ENCODE data around the gene NEUROD4.
A peak's percentile ranks its signal among the peaks of the same experiment; 100 is the strongest.

NEUROD4 gene

DNA sequence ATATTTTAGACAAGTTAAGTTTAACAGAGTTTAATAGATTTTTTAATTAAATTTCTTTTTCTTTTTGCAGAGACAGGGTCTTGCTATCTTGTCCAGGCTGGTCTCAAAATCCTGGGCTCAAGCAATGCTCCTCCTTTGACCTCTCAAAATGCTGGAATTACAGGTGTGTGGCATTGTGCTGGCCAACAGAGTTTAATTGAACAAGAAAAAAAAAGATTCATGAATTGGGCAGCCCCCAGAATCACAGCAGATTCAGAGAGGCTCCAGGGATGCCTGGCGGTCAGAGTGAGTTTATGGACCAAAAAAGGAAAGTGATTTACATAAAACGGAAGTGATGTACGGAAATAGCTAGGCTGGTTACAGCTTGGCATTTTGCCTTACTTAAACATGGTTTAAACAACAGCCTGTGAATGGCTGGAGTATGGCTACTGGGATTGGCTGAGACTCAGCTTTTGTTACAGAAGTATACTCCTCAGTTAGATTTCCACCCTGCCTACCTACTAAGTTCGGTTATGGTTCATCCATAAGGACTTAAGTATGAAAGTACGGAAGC lies 20.7 kb upstream of the NEUROD4 start:
- no peak overlapping the region for H3K27ac ChIP-seq (ENCODE audit: low read length)
- no peak overlapping the region for H2AFZ ChIP-seq (ENCODE audit: low read depth, low read length)
- H3K36me3 ChIP-seq (replicated peaks; ENCODE audit: low read depth, low read length), result no peaks in the 10 kb centered on the region
- H3K27me3 ChIP-seq (ENCODE audit: low read depth, low read length), result no peaks in the 10 kb centered on the region
- no peak overlapping the region for H3K4me2 ChIP-seq (ENCODE audit: low read length)
- H4K20me1 ChIP-seq (ENCODE audit: insufficient read depth, low read length), result no peaks in the 10 kb centered on the region
- peaks cover 13% of the 10 kb centered on the region for H3K4me1 ChIP-seq (ENCODE audit: low read length)
- TF ChIP-seq EZH2phosphoT487 (IDR thresholded peaks at IDR 0.05; ENCODE audit: low read depth), result no peak
- H3K9ac ChIP-seq (ENCODE audit: low read length), result no peak overlapping the region
- H3K4me3 ChIP-seq (ENCODE audit: low read length), result no peak overlapping the region
- no peaks in the 10 kb centered on the region for H3K9me3 ChIP-seq (ENCODE audit: insufficient read depth, low read length)
- no peaks in the 10 kb centered on the region for H3K79me2 ChIP-seq (ENCODE audit: low read length)

DNA sequence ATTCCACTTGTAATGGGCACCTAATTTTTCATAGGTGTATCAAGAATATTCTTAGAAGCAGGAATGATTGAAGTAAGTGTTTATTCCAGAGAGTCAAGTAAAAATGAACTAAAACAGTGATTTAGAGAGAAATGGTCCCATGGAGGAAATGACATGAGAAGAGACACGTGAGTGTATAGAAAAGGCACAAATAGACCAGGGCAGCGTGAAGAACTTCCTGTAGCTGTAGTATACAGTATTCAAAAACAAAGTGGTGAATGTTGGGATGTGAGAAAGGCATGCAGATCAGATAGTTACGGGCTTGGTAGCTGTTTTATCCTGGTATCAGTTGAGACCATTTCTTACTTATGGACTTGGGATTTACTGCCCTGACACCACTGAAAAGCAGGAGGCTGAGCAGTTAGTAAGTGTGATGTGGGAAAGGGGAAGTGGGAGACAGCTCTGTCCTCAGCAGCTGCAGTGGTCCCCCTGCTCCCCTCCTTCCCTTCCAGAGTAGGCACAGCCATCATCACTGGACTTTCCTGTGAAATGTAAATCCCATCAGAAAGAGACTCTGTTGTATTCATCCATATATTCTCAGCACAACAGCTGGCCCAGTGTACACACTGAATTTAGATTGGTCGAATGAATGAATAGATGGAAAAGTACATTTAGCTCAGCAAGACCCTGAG lies 18.4 kb upstream of the NEUROD4 start:
- H3K9me3 ChIP-seq (ENCODE audit: insufficient read depth, low read length), result 0 out of 2 replicates have a peak, but pooled peaks cover 3% of the 10 kb centered on the region
- TF ChIP-seq, protein P1, sequence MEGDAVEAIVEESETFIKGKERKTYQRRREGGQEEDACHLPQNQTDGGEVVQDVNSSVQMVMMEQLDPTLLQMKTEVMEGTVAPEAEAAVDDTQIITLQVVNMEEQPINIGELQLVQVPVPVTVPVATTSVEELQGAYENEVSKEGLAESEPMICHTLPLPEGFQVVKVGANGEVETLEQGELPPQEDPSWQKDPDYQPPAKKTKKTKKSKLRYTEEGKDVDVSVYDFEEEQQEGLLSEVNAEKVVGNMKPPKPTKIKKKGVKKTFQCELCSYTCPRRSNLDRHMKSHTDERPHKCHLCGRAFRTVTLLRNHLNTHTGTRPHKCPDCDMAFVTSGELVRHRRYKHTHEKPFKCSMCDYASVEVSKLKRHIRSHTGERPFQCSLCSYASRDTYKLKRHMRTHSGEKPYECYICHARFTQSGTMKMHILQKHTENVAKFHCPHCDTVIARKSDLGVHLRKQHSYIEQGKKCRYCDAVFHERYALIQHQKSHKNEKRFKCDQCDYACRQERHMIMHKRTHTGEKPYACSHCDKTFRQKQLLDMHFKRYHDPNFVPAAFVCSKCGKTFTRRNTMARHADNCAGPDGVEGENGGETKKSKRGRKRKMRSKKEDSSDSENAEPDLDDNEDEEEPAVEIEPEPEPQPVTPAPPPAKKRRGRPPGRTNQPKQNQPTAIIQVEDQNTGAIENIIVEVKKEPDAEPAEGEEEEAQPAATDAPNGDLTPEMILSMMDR (IDR thresholded peaks at IDR 0.05; ENCODE audit: low read depth, low read length), result no peak
- no peak for TF ChIP-seq EZH2phosphoT487 (IDR thresholded peaks at IDR 0.05; ENCODE audit: low read depth)
- no peaks in the 10 kb centered on the region for H4K20me1 ChIP-seq (ENCODE audit: insufficient read depth, low read length)
- H3K4me1 ChIP-seq (ENCODE audit: low read length), result peaks cover 13% of the 10 kb centered on the region
- no peak overlapping the region for H3K27ac ChIP-seq (ENCODE audit: low read length)
- H3K4me2 ChIP-seq (ENCODE audit: low read length), result peak overlapping the region; percentile 14
- no peak overlapping the region for H3K4me3 ChIP-seq (ENCODE audit: low read length)
- no peaks in the 10 kb centered on the region for H3K27me3 ChIP-seq (ENCODE audit: low read depth, low read length)
- H3K36me3 ChIP-seq (replicated peaks; ENCODE audit: low read depth, low read length), result no peaks in the 10 kb centered on the region
- H3K9ac ChIP-seq (ENCODE audit: low read length), result no peak overlapping the region
- H2AFZ ChIP-seq (ENCODE audit: low read depth, low read length), result peak overlapping the region; percentile 55; the same call in 1 of the 2 replicates
- H3K79me2 ChIP-seq (ENCODE audit: low read length), result no peaks in the 10 kb centered on the region

DNA sequence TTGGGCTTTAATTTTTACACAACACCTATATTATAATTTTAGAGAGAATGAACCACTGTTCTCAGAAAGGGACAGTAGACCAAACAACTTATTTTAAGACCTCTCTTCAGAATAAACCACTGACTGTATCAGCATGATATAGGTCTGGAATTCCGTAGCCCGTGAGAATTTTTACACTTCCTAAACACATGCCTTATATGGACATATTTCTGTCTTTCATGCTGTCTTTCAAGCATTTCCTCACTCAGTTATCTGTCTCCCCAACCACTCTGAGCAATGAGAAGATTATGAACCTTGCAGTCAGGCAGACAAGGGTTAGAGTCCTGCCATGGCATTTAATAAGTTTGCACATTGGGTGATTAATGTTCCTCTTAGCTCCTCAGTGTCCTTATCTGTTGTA lies 17.4 kb upstream of the NEUROD4 start:
- Histone ChIP-seq H3K79me2 (ENCODE audit: low read length) (no peaks in the 10 kb centered on the region), H3K4me1 (ENCODE audit: low read length) (peaks cover 13% of the 10 kb centered on the region), H3K9ac (ENCODE audit: low read length) (no peak overlapping the region), H3K36me3 (replicated peaks; ENCODE audit: low read depth, low read length) (no peaks in the 10 kb centered on the region), H3K27ac (ENCODE audit: low read length) (no peak overlapping the region), H2AFZ (ENCODE audit: low read depth, low read length) (no peak overlapping the region), H3K9me3 (ENCODE audit: insufficient read depth, low read length) (peaks cover 9% of the 10 kb centered on the region; the same call in 1 of the 2 replicates), H3K27me3 (ENCODE audit: low read depth, low read length) (no peaks in the 10 kb centered on the region), H3K4me3 (ENCODE audit: low read length) (no peak overlapping the region), H3K4me2 (ENCODE audit: low read length) (no peak overlapping the region), H4K20me1 (ENCODE audit: insufficient read depth, low read length) (no peaks in the 10 kb centered on the region)
- TF ChIP-seq, protein P1 (IDR thresholded peaks at IDR 0.05; ENCODE audit: low read depth, low read length), result no peak
- no peak for TF ChIP-seq EZH2phosphoT487 (IDR thresholded peaks at IDR 0.05; ENCODE audit: low read depth)

DNA sequence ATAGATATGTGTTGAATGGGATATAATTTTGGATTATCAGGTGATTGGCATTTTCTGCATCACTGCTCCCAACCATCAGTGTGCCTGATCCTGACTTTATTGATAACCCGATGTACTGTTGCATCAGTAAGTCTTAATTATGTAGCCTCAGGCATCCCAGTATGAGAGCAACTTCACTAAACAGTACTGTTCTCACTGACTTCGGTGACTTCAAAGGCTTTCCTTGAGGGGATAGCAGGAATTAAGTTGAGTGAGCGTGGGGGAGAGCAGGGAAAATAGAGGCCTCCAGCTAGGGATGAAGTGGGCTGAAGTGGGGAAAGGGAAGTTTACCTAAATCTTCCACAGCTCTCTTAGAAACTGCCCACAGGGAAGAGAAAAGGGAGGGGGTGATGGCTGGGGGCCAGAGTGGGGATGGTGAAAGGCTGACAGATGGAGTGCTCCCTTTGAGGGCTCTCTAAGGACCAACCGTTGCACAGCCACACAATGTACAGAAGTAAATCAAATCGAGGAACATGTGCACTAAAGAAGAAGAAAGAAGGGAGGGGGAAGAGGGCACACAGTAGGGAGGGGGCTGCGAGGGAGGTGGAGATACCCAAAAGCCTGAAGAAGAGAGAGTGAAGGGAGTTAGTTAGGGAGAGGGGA lies 10.7 kb upstream of the NEUROD4 start:
- no peak overlapping the region for H2AFZ ChIP-seq (ENCODE audit: low read depth, low read length)
- peaks cover 9% of the 10 kb centered on the region; the same call in 1 of the 2 replicates for H3K9me3 ChIP-seq (ENCODE audit: insufficient read depth, low read length)
- TF ChIP-seq EZH2phosphoT487 (IDR thresholded peaks at IDR 0.05; ENCODE audit: low read depth), result no peak
- H3K9ac ChIP-seq (ENCODE audit: low read length), result no peak overlapping the region
- H3K79me2 ChIP-seq (ENCODE audit: low read length), result no peaks in the 10 kb centered on the region
- H3K36me3 ChIP-seq (replicated peaks; ENCODE audit: low read depth, low read length), result no peaks in the 10 kb centered on the region
- no peak overlapping the region for H3K4me3 ChIP-seq (ENCODE audit: low read length)
- no peaks in the 10 kb centered on the region for H3K4me1 ChIP-seq (ENCODE audit: low read length)
- H4K20me1 ChIP-seq (ENCODE audit: insufficient read depth, low read length), result no peaks in the 10 kb centered on the region
- no peak overlapping the region for H3K4me2 ChIP-seq (ENCODE audit: low read length)
- H3K27me3 ChIP-seq (ENCODE audit: low read depth, low read length), result no peaks in the 10 kb centered on the region
- H3K27ac ChIP-seq (ENCODE audit: low read length), result no peak overlapping the region

DNA sequence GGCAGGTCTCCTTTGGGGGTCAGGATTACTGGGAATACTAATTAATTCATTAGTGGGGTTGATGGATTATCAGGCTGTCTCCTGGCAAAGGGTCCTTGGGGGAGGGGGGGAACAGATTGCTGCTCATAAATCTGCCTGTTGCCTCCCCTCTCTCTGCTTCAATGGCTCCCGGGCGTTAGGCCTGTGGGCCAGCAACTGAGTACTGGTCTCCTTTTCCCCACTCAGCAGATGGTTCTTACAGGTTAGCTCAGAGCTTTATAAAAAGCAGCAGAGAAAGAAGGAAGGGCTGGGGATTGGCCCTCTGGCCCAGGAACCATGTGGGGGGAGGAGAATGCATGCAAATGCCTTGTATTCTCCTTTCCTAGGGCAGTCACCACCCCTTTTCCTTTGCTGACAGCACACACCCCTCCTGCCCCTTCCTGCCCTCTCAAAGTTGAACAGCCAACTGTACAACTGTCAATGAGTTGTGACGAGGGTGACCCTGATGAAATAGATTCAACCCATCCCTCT lies 2.3 kb upstream of the NEUROD4 start:
- no peaks in the 10 kb centered on the region for H3K4me1 ChIP-seq (ENCODE audit: low read length)
- peaks cover 19% of the 10 kb centered on the region for H3K27me3 ChIP-seq (ENCODE audit: low read depth, low read length)
- no peak overlapping the region for H3K9ac ChIP-seq (ENCODE audit: low read length)
- H3K79me2 ChIP-seq (ENCODE audit: low read length), result no peaks in the 10 kb centered on the region
- H4K20me1 ChIP-seq (ENCODE audit: insufficient read depth, low read length), result no peaks in the 10 kb centered on the region
- H2AFZ ChIP-seq (ENCODE audit: low read depth, low read length), result no peak overlapping the region
- H3K9me3 ChIP-seq (ENCODE audit: insufficient read depth, low read length), result no peaks in the 10 kb centered on the region
- no peaks in the 10 kb centered on the region for H3K36me3 ChIP-seq (replicated peaks; ENCODE audit: low read depth, low read length)
- no peak overlapping the region for H3K4me2 ChIP-seq (ENCODE audit: low read length)
- TF ChIP-seq, protein P1 (IDR thresholded peaks at IDR 0.05; ENCODE audit: low read depth, low read length), result no peak
- no peak for TF ChIP-seq EZH2phosphoT487 (IDR thresholded peaks at IDR 0.05; ENCODE audit: low read depth)
- H3K27ac ChIP-seq (ENCODE audit: low read length), result no peak overlapping the region
- no peak overlapping the region for H3K4me3 ChIP-seq (ENCODE audit: low read length)
